GM18507 (cell line): ENCODE measurements around the gene ZNF154.

Source experiments
- DNase-seq: peaks from one replicate; pipeline ENCODE4 v3.0.0; 2011; ENCODE audit warnings: low read depth; ENCODE audit not compliant: insufficient read length; ENCODE audit errors: extremely low spot score
- FAIRE-seq: peaks from 2 replicates; lab custom pipeline; 2011; peaks lifted over from hg19 to GRCh38; lab: Jason Lieb, UNC

The ZNF154 gene

DNA sequence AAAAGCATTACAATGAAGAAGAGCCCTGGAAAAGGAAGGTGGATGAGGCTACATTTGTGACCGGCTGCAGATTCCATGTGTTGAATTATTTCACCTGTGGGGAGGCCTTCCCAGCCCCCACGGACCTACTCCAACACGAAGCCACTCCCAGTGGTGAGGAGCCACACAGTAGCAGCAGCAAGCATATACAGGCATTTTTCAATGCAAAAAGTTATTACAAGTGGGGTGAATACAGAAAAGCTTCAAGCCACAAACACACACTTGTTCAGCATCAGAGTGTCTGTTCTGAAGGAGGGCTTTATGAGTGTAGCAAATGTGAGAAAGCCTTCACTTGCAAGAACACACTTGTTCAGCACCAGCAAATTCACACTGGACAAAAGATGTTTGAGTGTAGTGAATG lies 22.3 kb downstream of the ZNF154 start:
- no peak for FAIRE-seq
- no peak for DNase-seq

DNA sequence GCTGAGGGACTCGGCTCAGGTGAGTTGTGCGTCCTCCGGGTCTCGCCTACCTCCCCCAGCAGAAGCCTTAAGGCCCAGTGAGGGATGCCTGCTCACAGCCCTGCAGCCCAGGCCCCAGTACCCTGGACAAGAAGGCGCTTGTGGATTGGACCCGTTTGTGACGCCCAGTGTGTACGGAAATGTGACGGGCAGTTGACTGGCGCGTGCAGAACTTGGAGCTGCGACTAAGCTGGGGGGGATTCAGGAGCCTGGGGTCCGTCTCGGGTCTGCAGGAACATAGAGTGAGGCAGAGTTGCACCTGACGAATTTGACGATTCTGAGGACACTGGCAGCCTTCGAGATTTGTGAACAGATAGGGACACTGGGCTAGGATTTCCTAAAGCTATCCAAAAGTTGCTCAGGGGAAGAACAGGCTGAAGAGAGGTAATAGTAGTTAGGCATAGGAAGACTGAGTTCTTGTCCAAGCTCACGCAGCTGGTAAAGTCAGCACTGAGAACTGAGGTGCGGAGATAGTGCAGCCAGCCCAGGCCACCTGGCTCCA lies 26.7 kb downstream of the ZNF154 start:
- FAIRE-seq (no peak), DNase-seq (no peak)

DNA sequence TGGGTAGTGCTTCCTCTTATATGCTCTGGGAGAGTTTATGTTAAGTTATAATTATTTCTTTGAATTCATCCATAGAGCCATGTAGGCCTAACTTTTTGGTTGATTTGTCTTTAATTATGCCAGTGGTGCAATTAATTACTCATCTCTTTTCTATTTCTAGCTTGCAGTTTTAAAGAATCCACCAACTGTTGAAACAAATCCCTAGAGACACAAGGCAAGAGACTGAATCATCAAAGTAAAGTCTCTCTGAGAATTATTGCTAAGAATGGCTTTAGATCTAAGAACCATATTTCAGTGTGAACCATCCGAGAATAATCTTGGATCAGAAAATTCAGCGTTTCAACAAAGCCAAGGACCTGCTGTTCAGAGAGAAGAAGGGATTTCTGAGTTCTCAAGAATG lies 33.1 kb downstream of the ZNF154 start:
- no peak for DNase-seq
- no peak for FAIRE-seq

DNA sequence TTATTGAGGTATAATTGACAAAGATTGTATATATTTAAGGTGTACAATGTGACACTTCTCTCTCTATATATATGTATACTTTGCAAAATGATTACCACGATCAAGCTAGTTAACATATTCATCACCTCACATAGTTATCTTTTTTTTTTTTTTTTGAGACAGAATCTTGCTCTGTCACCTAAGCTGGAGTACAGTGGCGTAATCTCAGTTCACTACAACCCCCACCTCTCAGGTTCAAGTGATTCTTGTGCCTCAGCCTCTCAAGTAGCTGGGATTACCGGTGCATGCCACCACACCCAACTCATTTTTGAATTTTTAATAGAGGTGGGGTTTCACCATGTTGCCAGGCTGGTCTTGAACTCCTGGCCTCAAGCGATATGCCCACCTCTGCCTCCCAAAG lies 36.5 kb downstream of the ZNF154 start:
- DNase-seq (no peak), FAIRE-seq (no peak)

DNA sequence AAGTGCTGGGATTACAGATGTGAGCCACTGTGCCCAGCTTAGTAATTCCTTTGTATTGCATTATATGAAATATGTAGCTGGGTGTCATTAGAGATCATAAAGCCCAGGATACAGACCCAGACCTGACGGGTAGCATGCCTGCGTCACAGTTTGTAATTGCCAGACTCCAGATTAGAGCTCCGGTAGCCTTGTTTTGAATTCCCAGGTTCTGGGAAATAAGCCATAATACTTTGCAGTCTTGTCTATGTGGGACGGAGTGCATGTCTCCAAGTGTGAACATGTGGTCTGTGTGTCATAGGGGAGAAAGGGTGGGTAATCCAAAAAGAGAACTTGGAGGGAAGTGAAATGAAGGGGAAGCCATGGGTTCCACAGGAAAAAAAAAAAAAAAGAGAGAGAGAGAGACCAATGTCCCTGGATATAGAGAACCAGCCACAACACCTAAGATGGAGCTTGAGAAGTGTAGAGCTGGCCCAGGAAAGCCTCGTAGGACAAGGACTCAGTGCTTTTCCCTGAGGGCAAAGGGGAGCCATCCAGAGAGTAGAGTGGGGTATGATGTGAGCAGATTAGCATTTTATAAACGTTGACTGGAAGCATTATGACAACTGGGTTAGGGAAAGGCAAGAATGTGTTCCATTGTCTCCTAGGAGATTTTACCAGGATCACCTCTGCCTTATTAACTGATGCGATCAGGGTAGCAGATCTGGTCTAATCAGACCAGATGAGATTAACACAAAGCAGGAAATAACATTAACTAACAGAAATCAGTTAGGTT lies 37.7 kb downstream of the ZNF154 start:
- FAIRE-seq: no peak
- no peak for DNase-seq

DNA sequence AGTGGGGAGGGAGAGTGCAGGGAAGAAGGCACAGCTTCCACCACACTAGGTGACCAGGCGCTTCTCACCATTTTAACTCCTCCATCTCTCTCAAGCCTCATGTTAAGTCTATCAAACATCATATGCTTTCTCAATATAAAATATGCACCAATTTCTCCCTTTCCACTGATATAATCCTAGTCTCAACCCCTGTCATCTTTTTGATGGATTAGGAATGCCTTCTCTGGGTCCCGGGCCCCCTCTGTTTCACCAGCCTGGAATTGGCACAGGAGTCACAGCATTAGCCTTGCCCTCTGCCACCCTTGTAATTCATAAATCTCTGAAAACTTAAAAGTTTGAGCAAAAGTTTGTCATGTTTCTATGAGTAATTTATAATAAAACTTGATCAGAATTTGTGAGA lies 40.4 kb downstream of the ZNF154 start, which contains the start of gene ZSCAN4:
Gene ZSCAN4 (plus strand): TSS at position 301 of the 400 bp plus-strand sequence. CDS start 7,211 bp downstream, outside the sequence.
- no peak for DNase-seq
- no peak for FAIRE-seq

DNA sequence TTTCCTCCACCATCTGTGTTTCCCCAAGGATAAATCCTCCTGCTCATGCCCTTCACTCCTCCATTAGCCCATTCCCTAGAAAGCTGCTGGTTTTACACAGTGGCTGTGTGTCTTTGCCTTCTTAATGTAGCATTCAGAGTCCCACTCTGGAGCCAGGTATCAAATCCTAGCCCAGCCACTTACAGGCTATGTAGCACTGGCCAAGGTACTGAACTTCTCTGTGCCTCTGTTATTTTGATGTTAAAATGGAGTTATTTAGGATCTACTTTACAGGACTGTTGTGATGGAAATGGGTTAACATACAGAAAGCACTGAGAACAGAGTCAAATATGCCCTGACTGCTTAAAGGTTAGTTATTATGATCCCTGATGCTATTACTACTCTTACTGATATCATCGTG lies 41.8 kb downstream of the ZNF154 start:
- FAIRE-seq (no peak), DNase-seq (no peak)

DNA sequence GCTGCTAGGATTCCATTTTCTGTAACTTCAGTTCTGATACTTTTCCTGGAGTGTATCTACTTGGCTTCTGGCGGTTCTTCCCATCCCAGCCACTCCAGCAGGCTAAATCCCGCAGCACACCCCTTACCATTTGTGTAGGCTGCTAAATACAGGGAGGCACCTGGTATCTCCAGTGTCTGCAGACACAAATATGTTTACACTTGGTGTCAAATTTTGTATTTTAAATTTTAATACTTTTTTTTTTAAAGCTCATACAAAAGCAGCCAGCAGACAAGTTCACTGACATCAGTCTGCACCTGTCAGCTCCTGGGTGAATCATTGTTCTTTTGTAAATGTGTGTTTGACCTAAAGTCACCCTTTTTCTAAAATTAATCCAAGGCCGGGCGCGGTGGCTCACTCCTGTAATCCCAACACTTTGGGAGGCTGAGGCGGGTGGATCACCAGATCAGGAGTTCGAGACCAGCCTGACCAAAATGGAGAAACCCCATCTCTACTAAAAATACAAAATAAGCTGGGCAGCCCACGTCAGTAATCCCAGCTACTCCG lies 43.7 kb downstream of the ZNF154 start:
- FAIRE-seq (no peak), DNase-seq (no peak)

DNA sequence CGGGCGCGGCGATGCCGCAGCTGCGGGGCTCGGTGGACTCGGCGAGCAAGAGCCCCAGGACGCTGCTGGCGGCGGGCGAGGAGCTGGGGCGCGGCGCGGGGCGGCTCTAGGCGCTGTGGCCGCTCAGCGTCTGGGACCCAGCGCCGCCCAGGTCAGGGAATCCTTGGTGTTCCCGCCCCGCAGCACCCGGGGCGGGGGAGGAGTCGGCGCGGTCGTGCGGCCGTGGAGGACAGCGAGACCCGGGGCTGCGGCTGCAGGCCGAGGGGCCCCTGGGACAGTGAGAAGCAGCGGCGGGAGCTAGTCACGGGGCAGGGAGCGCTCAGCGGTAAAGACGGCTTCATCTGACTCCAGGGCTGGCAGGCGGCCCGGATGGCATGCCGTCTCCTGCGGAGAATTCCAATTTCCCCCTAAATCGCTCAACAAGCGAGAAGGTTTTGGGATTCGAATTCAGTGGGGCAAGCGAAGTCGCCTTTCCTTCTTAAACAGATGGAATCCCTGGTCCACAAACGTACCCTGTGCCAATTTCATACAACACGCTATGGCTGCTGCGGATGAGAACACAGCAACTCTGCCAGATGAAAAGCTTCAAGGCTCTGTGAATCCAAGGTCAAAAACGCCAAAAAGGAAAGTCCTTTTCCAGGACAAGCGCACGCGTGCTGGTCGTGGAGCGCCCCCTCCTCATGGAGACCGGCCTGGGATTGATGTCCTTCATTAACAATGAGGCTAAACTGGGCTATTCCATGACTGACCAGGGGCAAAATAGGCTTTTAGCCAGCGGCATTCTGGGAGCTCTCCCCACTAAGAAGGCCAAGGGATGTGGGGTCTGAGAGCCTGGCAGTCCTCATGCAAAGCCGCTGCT lies 44.5 kb downstream of the ZNF154 start:
- DNase-seq (no peak), FAIRE-seq (no peak)

DNA sequence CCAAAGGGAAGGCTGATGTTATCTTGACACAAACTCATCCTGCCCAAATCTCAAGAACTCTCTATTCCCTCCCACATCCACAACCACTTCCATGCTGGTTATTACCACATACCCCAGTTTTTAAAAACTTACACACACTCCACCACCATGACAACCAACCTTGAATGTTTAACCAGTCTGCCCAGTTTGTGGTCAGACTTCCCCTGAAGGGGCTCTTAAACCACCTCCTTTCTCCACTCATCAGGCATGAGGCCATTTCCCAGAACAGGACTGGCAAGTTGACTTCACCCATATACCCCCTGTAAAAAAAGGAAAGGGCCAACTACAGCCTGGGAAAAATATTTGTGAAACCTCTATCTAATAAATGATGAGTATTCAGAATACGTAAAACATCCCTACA lies 52.7 kb downstream of the ZNF154 start:
- DNase-seq: no peak
- no peak for FAIRE-seq

DNA sequence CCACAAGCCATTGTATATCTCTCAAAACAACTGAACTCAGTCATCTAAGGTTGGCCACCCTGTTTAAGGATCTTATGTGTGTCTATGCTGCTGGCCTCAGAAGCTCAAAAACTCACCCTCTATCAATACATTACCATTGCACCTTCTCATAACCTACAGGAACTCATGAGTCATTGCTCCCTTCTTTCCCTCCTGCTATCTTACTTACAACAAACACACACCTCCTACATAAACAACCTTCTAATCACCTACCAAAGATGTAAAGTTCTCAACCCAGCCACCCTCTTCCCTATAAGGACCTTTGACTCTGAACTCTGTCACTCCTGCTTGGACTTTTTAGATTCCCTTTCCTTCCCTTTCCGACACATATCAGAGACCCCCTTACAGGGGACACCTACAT lies 53.6 kb downstream of the ZNF154 start:
- FAIRE-seq: no peak
- no peak for DNase-seq

DNA sequence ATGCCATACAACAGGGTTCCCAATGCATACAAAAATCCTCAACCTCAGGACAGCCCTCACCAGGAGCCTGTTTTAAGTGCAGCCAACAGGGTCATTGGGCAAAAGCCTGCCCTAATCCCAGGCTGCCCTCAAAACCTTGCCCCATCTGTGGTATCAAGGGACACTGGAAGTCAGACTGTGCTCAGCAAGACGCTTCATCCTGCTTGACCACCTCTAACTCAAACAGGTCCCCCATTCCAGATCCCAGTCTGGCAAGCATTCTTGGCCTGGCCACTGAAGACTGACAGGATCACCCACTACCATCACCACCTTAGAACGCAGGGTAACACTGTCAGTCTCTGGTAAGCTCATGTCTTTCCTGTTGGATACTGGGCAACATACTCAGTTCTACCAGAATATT lies 55.3 kb downstream of the ZNF154 start:
- no peak for DNase-seq
- FAIRE-seq: no peak

DNA sequence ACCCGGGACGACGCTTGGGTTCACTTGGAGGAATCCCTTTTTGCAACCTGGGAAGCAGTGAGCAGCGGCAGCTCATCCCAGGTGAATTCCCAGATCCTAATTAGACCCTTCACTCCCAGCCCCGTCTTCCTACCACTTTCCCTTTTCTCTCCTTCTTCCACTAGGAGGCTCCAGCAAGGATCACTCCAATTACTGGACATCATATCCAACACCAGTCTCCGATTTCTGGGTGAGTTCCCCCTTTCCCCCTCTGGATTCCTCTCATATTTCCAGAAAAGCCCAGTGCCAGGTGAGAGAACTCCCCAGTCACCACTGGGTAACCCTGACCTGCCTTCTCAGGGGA lies 57.4 kb downstream of the ZNF154 start:
- no peak for DNase-seq

DNA sequence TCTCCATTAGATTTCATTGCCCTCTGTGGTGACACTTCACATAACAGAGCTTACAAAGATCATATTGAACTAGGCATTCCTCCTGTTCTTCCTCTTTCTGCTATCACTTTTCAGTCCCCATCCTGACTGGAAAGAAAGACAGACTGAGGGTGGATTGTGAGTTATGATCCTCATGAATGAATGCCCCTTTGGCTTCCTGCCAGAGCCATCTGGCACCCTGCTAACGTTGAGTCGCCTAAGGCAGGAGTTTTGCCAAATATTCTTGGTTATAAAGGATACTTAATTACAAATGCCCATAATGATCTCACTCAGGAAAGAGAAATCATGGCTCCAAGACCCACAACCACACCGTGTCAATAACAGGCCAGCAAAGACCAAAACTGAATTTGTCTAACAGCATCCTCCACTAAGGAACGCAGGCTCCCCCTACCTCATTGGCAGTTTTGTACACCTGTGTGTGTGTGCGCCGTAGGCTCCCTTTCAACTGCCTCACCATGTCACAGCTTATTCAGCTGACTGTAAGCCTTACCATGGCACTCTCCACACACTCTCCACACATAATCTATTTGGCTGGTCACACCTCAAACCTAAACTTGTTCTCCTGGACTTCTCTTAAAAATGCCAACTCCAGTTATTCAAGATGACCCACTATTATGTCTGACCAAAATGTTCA lies 60.5 kb downstream of the ZNF154 start:
- DNase-seq: no peak

More for the DNA sequence above, 57.4 kb downstream of the ZNF154 start:
- no peak for FAIRE-seq

More for the DNA sequence above, 60.5 kb downstream of the ZNF154 start:
- FAIRE-seq: no peak
